ENCODE measurements around the gene PPP1R12B. TPM values are rescaled to one million over a fixed set of nuclear protein-coding genes. Genes with fewer than 3 reads are reported as not detected.
"Not testable (repeated sequence)": the region's sequence is repeated elsewhere in the genome, so short reads cannot be mapped to it uniquely, and the experiment has no call there.

PPP1R12B gene
- total RNA-seq, 3 donors from 2014 or later = 80.9 to 655 (median 89.0) TPM

- H3K9me3 ChIP-seq = no peaks in the 10 kb centered on the region
- intact Hi-C loops (cut with DNase I, micrococcal nuclease) = no loop called here
- H3K4me3 ChIP-seq = no peak overlapping the region
- TF ChIP-seq CTCF (IDR thresholded peaks at IDR 0.05) = no peak
- peak; percentile 89 for ATAC-seq
- peak in 1 of 3 donors; percentile 56 for DNase-seq
- no peaks in the 10 kb centered on the region for H3K36me3 ChIP-seq (ENCODE audit: low read depth)
- H3K4me1 ChIP-seq (ENCODE audit: low read depth) = peaks cover 12% of the 10 kb centered on the region
Observed at GRCh38 chr1:202462342-202463076, 114.0 kb downstream of the PPP1R12B start.

GRCh38 chr1:202464153-202464742 lies 115.7 kb downstream of the PPP1R12B start:
- H3K4me1 ChIP-seq (ENCODE audit: low read depth); H3K36me3 ChIP-seq (ENCODE audit: low read depth); intact Hi-C loops (cut with DNase I, micrococcal nuclease); H3K9me3 ChIP-seq; H3K4me3 ChIP-seq: not testable (repeated sequence)
- peak in 1 of 3 donors; percentile 33 for DNase-seq
- TF ChIP-seq CTCF (IDR thresholded peaks at IDR 0.05) = peak; percentile 11
- peak; percentile 49 for ATAC-seq

- H3K36me3 ChIP-seq (ENCODE audit: low read depth); H3K4me1 ChIP-seq (ENCODE audit: low read depth); H3K4me3 ChIP-seq; intact Hi-C loops (cut with DNase I, micrococcal nuclease); H3K9me3 ChIP-seq: not testable (repeated sequence)
- ATAC-seq (peak; percentile 37), DNase-seq (peak in 1 of 3 donors; percentile 22)
Observed at GRCh38 chr1:202465644-202466270, 117.3 kb downstream of the PPP1R12B start.

- DNase-seq; H3K4me3 ChIP-seq; H3K36me3 ChIP-seq (ENCODE audit: low read depth); H3K4me1 ChIP-seq (ENCODE audit: low read depth); intact Hi-C loops (cut with DNase I, micrococcal nuclease); H3K9me3 ChIP-seq: not testable (repeated sequence)
- peak; percentile 16 for ATAC-seq
Observed at GRCh38 chr1:202466339-202466738, 117.8 kb downstream of the PPP1R12B start.

- H3K9me3 ChIP-seq; H3K4me3 ChIP-seq; H3K4me1 ChIP-seq (ENCODE audit: low read depth); ATAC-seq; intact Hi-C loops (cut with DNase I, micrococcal nuclease); DNase-seq; H3K36me3 ChIP-seq (ENCODE audit: low read depth): not testable (repeated sequence)
Observed at GRCh38 chr1:202467381-202467780, 118.9 kb downstream of the PPP1R12B start.

- H3K9me3 ChIP-seq; DNase-seq; H3K36me3 ChIP-seq (ENCODE audit: low read depth); H3K4me3 ChIP-seq; H3K4me1 ChIP-seq (ENCODE audit: low read depth); intact Hi-C loops (cut with DNase I, micrococcal nuclease): not testable (repeated sequence)
- peak; percentile 57 for ATAC-seq
Observed at GRCh38 chr1:202468695-202469094, 120.2 kb downstream of the PPP1R12B start.

GRCh38 chr1:202469123-202469522 lies 120.6 kb downstream of the PPP1R12B start:
- DNase-seq; H3K9me3 ChIP-seq; ATAC-seq; intact Hi-C loops (cut with DNase I, micrococcal nuclease); H3K36me3 ChIP-seq (ENCODE audit: low read depth); H3K4me3 ChIP-seq; H3K4me1 ChIP-seq (ENCODE audit: low read depth): not testable (repeated sequence)

- no peak for ATAC-seq
- DNase-seq = no peak
- intact Hi-C loops (cut with DNase I, micrococcal nuclease) = no loop called here
- no peak overlapping the region for H3K4me3 ChIP-seq
- no peaks in the 10 kb centered on the region for H3K9me3 ChIP-seq
- TF ChIP-seq CTCF (IDR thresholded peaks at IDR 0.05) = no peak
- no peaks in the 10 kb centered on the region for H3K4me1 ChIP-seq (ENCODE audit: low read depth)
- no peaks in the 10 kb centered on the region for H3K36me3 ChIP-seq (ENCODE audit: low read depth)
Observed at GRCh38 chr1:202471246-202471645, 122.7 kb downstream of the PPP1R12B start.

- ATAC-seq; H3K36me3 ChIP-seq (ENCODE audit: low read depth); H3K9me3 ChIP-seq; H3K4me3 ChIP-seq; DNase-seq; H3K4me1 ChIP-seq (ENCODE audit: low read depth); intact Hi-C loops (cut with DNase I, micrococcal nuclease): not testable (repeated sequence)
Observed at GRCh38 chr1:202472347-202473124, 124.0 kb downstream of the PPP1R12B start.

GRCh38 chr1:202473266-202474045 lies 125.0 kb downstream of the PPP1R12B start:
- H3K9me3 ChIP-seq; H3K36me3 ChIP-seq (ENCODE audit: low read depth); DNase-seq; H3K4me1 ChIP-seq (ENCODE audit: low read depth); H3K4me3 ChIP-seq; intact Hi-C loops (cut with DNase I, micrococcal nuclease); ATAC-seq: not testable (repeated sequence)

Measured in mucosa of descending colon (tissue), 3 donors.